ENCODE results near the gene HIP1R. TPM values are rescaled to one million over a fixed set of nuclear protein-coding genes. Genes with fewer than 3 reads are reported as not detected.

The HIP1R gene
- total and polyA plus RNA-seq, 2 experiments from 2014 or later = 7.6 to 16.3 TPM

DNA sequence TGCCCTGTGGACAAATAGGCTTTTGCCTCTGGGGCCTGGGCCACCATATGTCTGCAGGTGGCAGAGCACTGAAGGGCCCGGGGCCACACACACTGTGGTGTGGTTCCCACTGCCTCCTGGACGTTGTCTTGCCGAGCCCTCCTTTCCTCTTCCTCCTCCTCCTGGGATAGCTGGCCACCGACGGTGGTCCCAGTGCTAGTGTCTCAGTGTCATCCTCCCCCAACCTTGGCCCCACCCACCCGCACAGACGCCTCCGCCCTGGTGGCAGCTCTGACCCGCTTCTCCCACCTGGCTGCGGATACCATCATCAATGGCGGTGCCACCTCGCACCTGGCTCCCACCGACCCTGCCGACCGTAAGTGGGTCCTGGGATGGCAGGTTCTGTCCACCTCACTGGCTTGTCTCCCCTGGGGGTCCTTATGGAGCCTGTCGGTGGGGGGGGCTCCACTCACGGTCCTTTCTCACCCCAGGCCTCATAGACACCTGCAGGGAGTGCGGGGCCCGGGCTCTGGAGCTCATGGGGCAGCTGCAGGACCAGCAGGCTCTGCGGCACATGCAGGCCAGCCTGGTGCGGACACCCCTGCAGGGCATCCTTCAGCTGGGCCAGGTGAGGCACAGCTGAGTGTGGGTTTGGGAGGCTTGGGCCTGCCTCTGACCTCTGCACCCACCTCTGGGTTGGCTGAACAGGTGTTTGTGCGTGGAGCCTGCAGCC is 23.5 kb downstream of the HIP1R start:
- Histone ChIP-seq H3K9me2 (ENCODE audit: insufficient read depth) (no peaks in the 10 kb centered on the region), H2AFZ (no peak overlapping the region), H3F3A (ENCODE audit: insufficient read depth) (no peaks in the 10 kb centered on the region), H3K4me1 (ENCODE audit: insufficient read depth) (no peaks in the 10 kb centered on the region), H3K36me3 (ENCODE audit: low read depth) (no peaks in the 10 kb centered on the region), H3K4me2 (ENCODE audit: unreplicated experiment) (no peak overlapping the region), H4K20me1 (ENCODE audit: insufficient read depth) (no peaks in the 10 kb centered on the region), H3K9me3 (ENCODE audit: low read depth) (no peaks in the 10 kb centered on the region), H3K9ac (no peak overlapping the region), H3K79me2 (ENCODE audit: insufficient read depth) (no peaks in the 10 kb centered on the region), H3K4me3 (no peak overlapping the region), H3K27me3 (replicated peaks; ENCODE audit: insufficient read depth) (no peaks in the 10 kb centered on the region), H3K27ac (no peak overlapping the region)
- in situ Hi-C loops (cut with MboI) = loop anchor here (5.0 to 25.0 kb wide), 2 partner anchors 94 to 379 kb away; partner anchors contain the start of genes MPHOSPH9 and MTRFR
- WGBS, 2 experiments (ENCODE audit: low coverage in 1 of 2, low lambda C conversion rate in 2 of 2, missing lambda C conversion rate in 2 of 2) = 90 to 91% methylated on average over 15 to 22 of the region's 22 CpGs
- DNase-seq = no peak
- no peak for TF ChIP-seq EZH2phosphoT487 (IDR thresholded peaks at IDR 0.05; ENCODE audit: insufficient read depth, low read depth)
- TF ChIP-seq EZH2 (IDR thresholded peaks at IDR 0.05; ENCODE audit: insufficient read depth, poor library complexity, severe bottlenecking) = no peak

DNA sequence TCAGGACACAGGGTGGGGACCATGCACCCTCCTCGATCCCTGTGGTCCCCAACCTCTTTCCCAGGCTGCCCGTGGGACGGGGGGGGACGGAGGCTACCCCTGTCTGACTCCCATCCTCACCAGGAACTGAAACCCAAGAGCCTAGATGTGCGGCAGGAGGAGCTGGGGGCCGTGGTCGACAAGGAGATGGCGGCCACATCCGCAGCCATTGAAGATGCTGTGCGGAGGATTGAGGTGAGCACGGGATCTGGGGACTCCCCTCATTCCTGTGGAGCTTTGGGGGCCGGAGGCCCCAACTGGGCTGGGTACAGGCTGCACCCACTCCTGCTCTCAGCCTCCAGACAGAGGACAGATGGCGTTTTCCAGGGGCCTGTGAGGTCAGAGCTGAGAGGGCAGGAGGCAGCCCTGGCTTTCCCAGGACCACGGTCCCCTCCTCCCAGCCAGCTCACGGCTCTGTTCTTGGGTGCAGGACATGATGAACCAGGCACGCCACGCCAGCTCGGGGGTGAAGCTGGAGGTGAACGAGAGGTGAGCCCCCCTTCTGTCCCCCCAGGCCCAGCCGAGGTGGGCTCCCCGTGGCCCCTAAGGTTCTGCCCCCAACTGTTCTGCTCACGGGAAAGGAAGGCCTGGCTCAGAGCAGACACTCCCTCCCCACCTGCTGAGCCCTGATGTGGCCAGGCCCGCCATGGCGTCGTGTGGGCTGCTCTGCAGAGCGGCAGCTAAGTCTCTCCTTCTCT is 24.2 kb downstream of the HIP1R start:
- Histone ChIP-seq H3K9me3 (ENCODE audit: low read depth) (no peaks in the 10 kb centered on the region), H3K27ac (no peak overlapping the region), H3K4me1 (ENCODE audit: insufficient read depth) (no peaks in the 10 kb centered on the region), H3K79me2 (ENCODE audit: insufficient read depth) (no peaks in the 10 kb centered on the region), H3F3A (ENCODE audit: insufficient read depth) (peaks cover 3% of the 10 kb centered on the region; the same call in 1 of the 2 replicates), H3K4me2 (ENCODE audit: unreplicated experiment) (no peak overlapping the region), H3K27me3 (replicated peaks; ENCODE audit: insufficient read depth) (no peaks in the 10 kb centered on the region), H3K9ac (no peak overlapping the region), H2AFZ (no peak overlapping the region), H3K4me3 (no peak overlapping the region), H3K36me3 (ENCODE audit: low read depth) (no peaks in the 10 kb centered on the region), H3K9me2 (ENCODE audit: insufficient read depth) (no peaks in the 10 kb centered on the region), H4K20me1 (ENCODE audit: insufficient read depth) (no peaks in the 10 kb centered on the region)
- in situ Hi-C loops (cut with MboI) = loop anchor here (5.0 to 25.0 kb wide), 2 partner anchors 93 to 378 kb away; partner anchors contain the start of genes MPHOSPH9 and MTRFR
- no peak for DNase-seq
- 77% methylated on average over 22 to 26 of the region's 26 CpGs for WGBS, 2 experiments (ENCODE audit: low coverage in 1 of 2, low lambda C conversion rate in 2 of 2, missing lambda C conversion rate in 2 of 2)
- TF ChIP-seq EZH2phosphoT487 (IDR thresholded peaks at IDR 0.05; ENCODE audit: insufficient read depth, low read depth) = no peak
- TF ChIP-seq EZH2 (IDR thresholded peaks at IDR 0.05; ENCODE audit: insufficient read depth, poor library complexity, severe bottlenecking) = no peak

DNA sequence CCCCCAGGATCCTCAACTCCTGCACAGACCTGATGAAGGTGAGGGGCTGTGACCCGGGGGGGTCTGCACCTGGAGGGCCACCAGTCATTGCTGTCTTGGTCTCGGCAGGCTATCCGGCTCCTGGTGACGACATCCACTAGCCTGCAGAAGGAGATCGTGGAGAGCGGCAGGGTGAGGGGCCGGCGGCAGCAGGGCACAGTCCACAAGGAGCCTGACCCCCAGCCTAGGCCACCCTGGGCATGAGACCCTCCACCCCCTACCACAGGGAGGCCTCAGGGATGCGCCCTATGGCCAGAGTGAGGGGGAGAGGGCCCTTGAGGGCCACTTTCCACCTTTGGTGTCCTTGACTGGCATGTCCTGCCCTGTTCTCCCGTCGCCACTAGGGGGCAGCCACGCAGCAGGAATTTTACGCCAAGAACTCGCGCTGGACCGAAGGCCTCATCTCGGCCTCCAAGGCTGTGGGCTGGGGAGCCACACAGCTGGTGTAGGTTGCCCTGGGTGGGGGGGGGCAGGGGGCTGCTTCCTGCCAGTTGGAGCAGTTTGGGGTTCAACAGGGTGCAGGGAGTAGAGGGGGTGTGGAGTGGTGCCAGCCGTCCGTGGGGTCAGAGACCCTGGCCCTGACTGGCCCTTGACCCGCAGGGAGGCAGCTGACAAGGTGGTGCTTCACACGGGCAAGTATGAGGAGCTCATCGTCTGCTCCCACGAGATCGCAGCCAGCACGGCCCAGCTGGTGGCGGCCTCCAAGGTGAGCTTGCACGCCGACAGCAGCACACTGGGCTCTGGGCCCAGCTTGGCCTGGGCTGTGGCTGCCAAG is 25.0 kb downstream of the HIP1R start:
- Histone ChIP-seq H3K27ac (no peak overlapping the region), H3K9ac (no peak overlapping the region), H3K36me3 (ENCODE audit: low read depth) (no peaks in the 10 kb centered on the region), H3K4me1 (ENCODE audit: insufficient read depth) (no peaks in the 10 kb centered on the region), H3K9me3 (ENCODE audit: low read depth) (no peaks in the 10 kb centered on the region), H4K20me1 (ENCODE audit: insufficient read depth) (no peaks in the 10 kb centered on the region), H3F3A (ENCODE audit: insufficient read depth) (peaks cover 3% of the 10 kb centered on the region; the same call in 1 of the 2 replicates), H3K4me2 (ENCODE audit: unreplicated experiment) (no peak overlapping the region), H3K79me2 (ENCODE audit: insufficient read depth) (no peaks in the 10 kb centered on the region), H2AFZ (no peak overlapping the region), H3K27me3 (replicated peaks; ENCODE audit: insufficient read depth) (no peaks in the 10 kb centered on the region), H3K9me2 (ENCODE audit: insufficient read depth) (no peaks in the 10 kb centered on the region), H3K4me3 (no peak overlapping the region)
- peak; percentile 86 for DNase-seq
- in situ Hi-C loops (cut with MboI) = loop anchor here (25.0 kb wide), 1 partner anchor 377 kb away; the partner anchor contains the start of genes MPHOSPH9 and MTRFR
- WGBS, 2 experiments (ENCODE audit: low coverage in 1 of 2, low lambda C conversion rate in 2 of 2, missing lambda C conversion rate in 2 of 2) = 39 to 42% methylated on average over 27 of the region's 28 CpGs
- TF ChIP-seq EZH2 (IDR thresholded peaks at IDR 0.05; ENCODE audit: insufficient read depth, poor library complexity, severe bottlenecking) (no peak), EZH2phosphoT487 (IDR thresholded peaks at IDR 0.05; ENCODE audit: insufficient read depth, low read depth) (no peak)

Measured in GM23248 (cell line).